ENCODE results near the gene CPED1. TPM values are rescaled to one million over a fixed set of nuclear protein-coding genes. Genes with fewer than 3 reads are reported as not detected.

Gene CPED1
- total and polyA plus RNA-seq, 2 experiments from 2014 or later, result 0.17 to 0.47 TPM

DNA sequence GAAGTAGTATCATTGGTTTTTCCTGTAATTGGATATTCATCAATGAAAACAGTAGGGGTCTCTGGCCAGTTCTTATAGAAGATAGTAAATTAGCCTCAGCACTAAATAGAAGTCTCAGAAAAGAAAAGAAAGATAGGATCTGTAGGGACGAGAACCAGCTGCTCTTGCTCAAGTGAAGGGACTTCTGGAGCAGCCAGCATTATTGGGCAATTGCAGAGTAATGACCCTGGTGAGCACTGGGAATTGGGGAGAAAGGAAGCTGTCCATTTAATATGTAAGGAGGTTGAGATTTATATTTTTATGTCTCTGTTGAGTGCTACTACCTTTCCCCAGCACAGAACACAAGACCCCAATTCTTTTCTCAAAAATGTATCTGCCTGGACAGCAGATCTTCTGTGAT, 279.1 kb downstream of the CPED1 start:
- H3K9me3 Mint-ChIP-seq, result peaks cover 3% of the 10 kb centered on the region; the same call in 2 of the 3 replicates
- TF ChIP-seq EZH2phosphoT487 (IDR thresholded peaks at IDR 0.05; ENCODE audit: unreplicated experiment) (no peak), REST (IDR thresholded peaks at IDR 0.05; ENCODE audit: unreplicated experiment) (no peak), JUNB (IDR thresholded peaks at IDR 0.05; ENCODE audit: unreplicated experiment) (no peak), EZH2 (IDR thresholded peaks at IDR 0.05; ENCODE audit: low read depth, unreplicated experiment) (no peak), ETS1 (IDR thresholded peaks at IDR 0.05) (no peak), CREB1 (CRISPR knock-in tag; IDR thresholded peaks at IDR 0.05; ENCODE audit: low read depth) (no peak), ZNF331 (CRISPR knock-in tag; IDR thresholded peaks at IDR 0.05; ENCODE audit: low read depth) (no peak), POLR2AphosphoS5 (IDR thresholded peaks at IDR 0.05; ENCODE audit: low read depth) (no peak), ZNF114 (CRISPR knock-in tag; IDR thresholded peaks at IDR 0.05) (no peak), STAT1 (IDR thresholded peaks at IDR 0.05; ENCODE audit: unreplicated experiment) (no peak)

DNA sequence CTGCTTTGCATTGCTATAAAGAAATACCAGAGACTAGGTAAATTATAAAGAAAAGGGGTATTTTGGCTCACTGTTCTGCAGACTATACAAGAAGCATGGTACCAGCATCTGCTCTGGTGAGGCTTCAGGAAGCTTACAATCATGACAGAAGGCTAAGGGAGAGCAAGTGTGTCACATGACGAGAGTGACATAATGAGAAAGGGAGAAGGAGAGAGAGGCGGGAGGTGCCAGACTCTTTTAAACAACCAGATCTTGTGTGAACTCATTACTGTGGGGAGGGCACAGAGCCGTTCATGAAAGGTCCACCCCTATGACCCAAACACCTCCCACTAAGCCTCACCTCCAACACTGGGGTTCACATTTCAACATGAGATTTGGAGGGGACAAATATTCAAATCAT, 281.3 kb downstream of the CPED1 start:
- Histone ChIP-seq H3K27me3 (ENCODE audit: insufficient read depth) (no peaks in the 10 kb centered on the region), H3F3A (replicated peaks; ENCODE audit: low read depth) (no peaks in the 10 kb centered on the region), H2AFZ (no peak overlapping the region), H3K36me3 (ENCODE audit: insufficient read depth) (no peaks in the 10 kb centered on the region), H4K20me1 (replicated peaks; ENCODE audit: insufficient read depth) (no peaks in the 10 kb centered on the region), H3K79me2 (replicated peaks; ENCODE audit: insufficient read depth) (no peaks in the 10 kb centered on the region), H3K4me2 (no peak overlapping the region), H3K4me1 (ENCODE audit: insufficient read depth) (no peaks in the 10 kb centered on the region), H3K4me3 (no peak overlapping the region), H3K27ac (ENCODE audit: low read depth) (no peak overlapping the region), H3K9me2 (ENCODE audit: insufficient read depth) (peaks cover 13% of the 10 kb centered on the region; the same call in 1 of the 2 replicates)
- DNase-seq (ENCODE audit: low spot score), result no peak
- H3K9me3 Mint-ChIP-seq, result peaks cover 3% of the 10 kb centered on the region; the same call in 2 of the 3 replicates
- no peak overlapping the region for H3K4me3 Mint-ChIP-seq
- no peaks in the 10 kb centered on the region for H3K27me3 Mint-ChIP-seq (ENCODE audit: insufficient read depth, low read depth, poor library complexity)
- ATAC-seq, result no peak
- no peaks in the 10 kb centered on the region; the same call in 1 of the 3 replicates for H3K4me1 Mint-ChIP-seq
- H3K27ac Mint-ChIP-seq, result no peak overlapping the region
- H3K36me3 Mint-ChIP-seq (ENCODE audit: low read depth), result no peaks in the 10 kb centered on the region
- TF ChIP-seq JUNB (IDR thresholded peaks at IDR 0.05; ENCODE audit: unreplicated experiment), result no peak
- TF ChIP-seq, protein P1, sequence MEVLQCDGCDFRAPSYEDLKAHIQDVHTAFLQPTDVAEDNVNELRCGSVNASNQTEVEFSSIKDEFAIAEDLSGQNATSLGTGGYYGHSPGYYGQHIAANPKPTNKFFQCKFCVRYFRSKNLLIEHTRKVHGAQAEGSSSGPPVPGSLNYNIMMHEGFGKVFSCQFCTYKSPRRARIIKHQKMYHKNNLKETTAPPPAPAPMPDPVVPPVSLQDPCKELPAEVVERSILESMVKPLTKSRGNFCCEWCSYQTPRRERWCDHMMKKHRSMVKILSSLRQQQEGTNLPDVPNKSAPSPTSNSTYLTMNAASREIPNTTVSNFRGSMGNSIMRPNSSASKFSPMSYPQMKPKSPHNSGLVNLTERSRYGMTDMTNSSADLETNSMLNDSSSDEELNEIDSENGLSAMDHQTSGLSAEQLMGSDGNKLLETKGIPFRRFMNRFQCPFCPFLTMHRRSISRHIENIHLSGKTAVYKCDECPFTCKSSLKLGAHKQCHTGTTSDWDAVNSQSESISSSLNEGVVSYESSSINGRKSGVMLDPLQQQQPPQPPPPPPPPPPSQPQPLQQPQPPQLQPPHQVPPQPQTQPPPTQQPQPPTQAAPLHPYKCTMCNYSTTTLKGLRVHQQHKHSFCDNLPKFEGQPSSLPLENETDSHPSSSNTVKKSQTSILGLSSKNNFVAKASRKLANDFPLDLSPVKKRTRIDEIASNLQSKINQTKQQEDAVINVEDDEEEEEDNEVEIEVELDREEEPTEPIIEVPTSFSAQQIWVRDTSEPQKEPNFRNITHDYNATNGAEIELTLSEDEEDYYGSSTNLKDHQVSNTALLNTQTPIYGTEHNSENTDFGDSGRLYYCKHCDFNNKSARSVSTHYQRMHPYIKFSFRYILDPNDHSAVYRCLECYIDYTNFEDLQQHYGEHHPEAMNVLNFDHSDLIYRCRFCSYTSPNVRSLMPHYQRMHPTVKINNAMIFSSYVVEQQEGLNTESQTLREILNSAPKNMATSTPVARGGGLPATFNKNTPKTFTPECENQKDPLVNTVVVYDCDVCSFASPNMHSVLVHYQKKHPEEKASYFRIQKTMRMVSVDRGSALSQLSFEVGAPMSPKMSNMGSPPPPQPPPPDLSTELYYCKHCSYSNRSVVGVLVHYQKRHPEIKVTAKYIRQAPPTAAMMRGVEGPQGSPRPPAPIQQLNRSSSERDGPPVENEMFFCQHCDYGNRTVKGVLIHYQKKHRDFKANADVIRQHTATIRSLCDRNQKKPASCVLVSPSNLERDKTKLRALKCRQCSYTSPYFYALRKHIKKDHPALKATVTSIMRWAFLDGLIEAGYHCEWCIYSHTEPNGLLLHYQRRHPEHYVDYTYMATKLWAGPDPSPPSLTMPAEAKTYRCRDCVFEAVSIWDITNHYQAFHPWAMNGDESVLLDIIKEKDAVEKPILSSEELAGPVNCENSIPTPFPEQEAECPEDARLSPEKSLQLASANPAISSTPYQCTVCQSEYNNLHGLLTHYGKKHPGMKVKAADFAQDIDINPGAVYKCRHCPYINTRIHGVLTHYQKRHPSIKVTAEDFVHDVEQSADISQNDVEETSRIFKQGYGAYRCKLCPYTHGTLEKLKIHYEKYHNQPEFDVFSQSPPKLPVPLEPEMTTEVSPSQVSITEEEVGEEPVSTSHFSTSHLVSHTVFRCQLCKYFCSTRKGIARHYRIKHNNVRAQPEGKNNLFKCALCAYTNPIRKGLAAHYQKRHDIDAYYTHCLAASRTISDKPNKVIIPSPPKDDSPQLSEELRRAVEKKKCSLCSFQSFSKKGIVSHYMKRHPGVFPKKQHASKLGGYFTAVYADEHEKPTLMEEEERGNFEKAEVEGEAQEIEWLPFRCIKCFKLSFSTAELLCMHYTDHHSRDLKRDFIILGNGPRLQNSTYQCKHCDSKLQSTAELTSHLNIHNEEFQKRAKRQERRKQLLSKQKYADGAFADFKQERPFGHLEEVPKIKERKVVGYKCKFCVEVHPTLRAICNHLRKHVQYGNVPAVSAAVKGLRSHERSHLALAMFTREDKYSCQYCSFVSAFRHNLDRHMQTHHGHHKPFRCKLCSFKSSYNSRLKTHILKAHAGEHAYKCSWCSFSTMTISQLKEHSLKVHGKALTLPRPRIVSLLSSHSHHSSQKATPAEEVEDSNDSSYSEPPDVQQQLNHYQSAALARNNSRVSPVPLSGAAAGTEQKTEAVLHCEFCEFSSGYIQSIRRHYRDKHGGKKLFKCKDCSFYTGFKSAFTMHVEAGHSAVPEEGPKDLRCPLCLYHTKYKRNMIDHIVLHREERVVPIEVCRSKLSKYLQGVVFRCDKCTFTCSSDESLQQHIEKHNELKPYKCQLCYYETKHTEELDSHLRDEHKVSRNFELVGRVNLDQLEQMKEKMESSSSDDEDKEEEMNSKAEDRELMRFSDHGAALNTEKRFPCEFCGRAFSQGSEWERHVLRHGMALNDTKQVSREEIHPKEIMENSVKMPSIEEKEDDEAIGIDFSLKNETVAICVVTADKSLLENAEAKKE (CRISPR knock-in tag; IDR thresholded peaks at IDR 0.05), result no peak

More for the DNA sequence above, 279.1 kb downstream of the CPED1 start:
- H3F3A ChIP-seq (replicated peaks; ENCODE audit: low read depth), result no peaks in the 10 kb centered on the region
- Mint-ChIP-seq H3K4me1 (peaks cover 14% of the 10 kb centered on the region; the same call in 2 of the 3 replicates), H3K27ac (no peak overlapping the region), H3K36me3 (ENCODE audit: low read depth) (no peaks in the 10 kb centered on the region), H3K4me3 (no peak overlapping the region), H3K27me3 (ENCODE audit: insufficient read depth, low read depth, poor library complexity) (no peaks in the 10 kb centered on the region)
- H3K36me3 ChIP-seq (ENCODE audit: insufficient read depth), result no peaks in the 10 kb centered on the region
- no peak overlapping the region for H3K4me2 ChIP-seq
- peaks cover 13% of the 10 kb centered on the region for H3K4me1 ChIP-seq (ENCODE audit: insufficient read depth)
- peaks cover 13% of the 10 kb centered on the region; the same call in 1 of the 2 replicates for H3K9me2 ChIP-seq (ENCODE audit: insufficient read depth)
- no peaks in the 10 kb centered on the region for H3K79me2 ChIP-seq (replicated peaks; ENCODE audit: insufficient read depth)
- no peak overlapping the region for H3K4me3 ChIP-seq
- H4K20me1 ChIP-seq (replicated peaks; ENCODE audit: insufficient read depth), result no peaks in the 10 kb centered on the region
- ATAC-seq, result no peak
- H3K27me3 ChIP-seq (ENCODE audit: insufficient read depth), result no peaks in the 10 kb centered on the region
- no peak overlapping the region for H3K27ac ChIP-seq (ENCODE audit: low read depth)
- no peak for DNase-seq (ENCODE audit: low spot score)
- no peak overlapping the region for H2AFZ ChIP-seq

Data from GM23338 (cell line).